Prostate gland (tissue), 2 donors: ENCODE results near the gene LPCAT1. TPM values are rescaled to one million over a fixed set of nuclear protein-coding genes. Genes with fewer than 3 reads are reported as not detected.

Experiments
- DNase-seq: peaks from one replicate; pipeline ENCODE4 v3.0.0-alpha.2; 2019; ENCODE audit warnings: low spot score
- H3K27ac ChIP-seq, 2 donors: fragments of 200-600 bp; sonication (generic); 2 replicates each; pipeline ENCODE4 v1.5.1; 2017 to 2019
- H3K27me3 ChIP-seq: fragments of 200-600 bp; sonication (generic); replicated peaks from 2 replicates; pipeline ENCODE4 v1.5.1; 2019; ENCODE audit not compliant: insufficient read depth
- H3K36me3 ChIP-seq, 2 donors: fragments of 200-600 bp; sonication (generic); 1 replicate in 1 of 2; 2 replicates in 1 of 2; pipeline versions ENCODE4 v1.5.1 to v1.8.1; 2017 to 2019
- H3K4me1 ChIP-seq: fragments of 200-600 bp; sonication (generic); replicated peaks from 2 replicates; pipeline ENCODE4 v1.5.1; 2019
- H3K4me3 ChIP-seq, 2 donors: fragments of 200-600 bp; sonication (generic); 2 replicates each; pipeline ENCODE4 v1.5.1; 2017 to 2019
- H3K9me3 ChIP-seq: fragments of 200-600 bp; sonication (generic); 2 replicates; pipeline ENCODE4 v1.5.1; 2017
- POLR2A ChIP-seq: fragments of 450-650 bp; IDR thresholded peaks from one replicate; pipeline ENCODE4 v1.6.1; 2016; ENCODE audit warnings: antibody characterized with exemption, mild to moderate bottlenecking
- POLR2AphosphoS5 ChIP-seq: sonication (generic); formaldehyde crosslinking; IDR thresholded peaks from one replicate; pipeline ENCODE4 v1.6.1; 2017; ENCODE audit warnings: antibody characterized with exemption
- WGBS: methylation state at CpG from one replicate; pipeline ENCODE4 v1.1.5; 2018; 5-methylcytosine and 5-hydroxymethylcytosine counted together
- intact Hi-C: fragments of 100-400 bp; cut with DNase I; formaldehyde crosslinking; loops from one replicate; pipeline ENCODE4 v1.14.2; 2022
- total RNA-seq, 2 donors: library from RNA; depleted of rRNA; stranded (reverse); fragments of >200 nt; gene quantifications; one replicate each; pipeline ENCODE4 v1.1.0, GENCODE V29; 2016
- TF ChIP-seq, protein P1 (sequence below), 4 experiments: fragments of 200-600 bp in 2 of 4; fragments of 450-650 bp in 2 of 4; sonication (generic) in 2 of 4; IDR thresholded peaks; 1 replicate in 3 of 4; 2 replicates in 1 of 4; pipeline ENCODE4 v1.5.1; 2016 to 2019; ENCODE audit warnings: antibody characterized with exemption in 4 of 4, mild to moderate bottlenecking in 2 of 4, moderate library complexity in 2 of 4

LPCAT1 gene
- total RNA-seq, 2 donors from 2014 or later, result 22.6 to 23.9 TPM

- Histone ChIP-seq H3K36me3 (no peaks in the 10 kb centered on the region), H3K4me1 (peaks cover 8% of the 10 kb centered on the region), H3K4me3 (peak overlapping the region; percentile 67 to 74), H3K27ac (peak overlapping the region in 1 of 2 donors; percentile 38), H3K9me3 (no peaks in the 10 kb centered on the region), H3K27me3 (no peaks in the 10 kb centered on the region)
- 0% methylated on average over 40 of the region's 48 CpGs for WGBS
- DNase-seq, result no peak
- intact Hi-C loops, result no loop called here
- TF ChIP-seq, protein P1, sequence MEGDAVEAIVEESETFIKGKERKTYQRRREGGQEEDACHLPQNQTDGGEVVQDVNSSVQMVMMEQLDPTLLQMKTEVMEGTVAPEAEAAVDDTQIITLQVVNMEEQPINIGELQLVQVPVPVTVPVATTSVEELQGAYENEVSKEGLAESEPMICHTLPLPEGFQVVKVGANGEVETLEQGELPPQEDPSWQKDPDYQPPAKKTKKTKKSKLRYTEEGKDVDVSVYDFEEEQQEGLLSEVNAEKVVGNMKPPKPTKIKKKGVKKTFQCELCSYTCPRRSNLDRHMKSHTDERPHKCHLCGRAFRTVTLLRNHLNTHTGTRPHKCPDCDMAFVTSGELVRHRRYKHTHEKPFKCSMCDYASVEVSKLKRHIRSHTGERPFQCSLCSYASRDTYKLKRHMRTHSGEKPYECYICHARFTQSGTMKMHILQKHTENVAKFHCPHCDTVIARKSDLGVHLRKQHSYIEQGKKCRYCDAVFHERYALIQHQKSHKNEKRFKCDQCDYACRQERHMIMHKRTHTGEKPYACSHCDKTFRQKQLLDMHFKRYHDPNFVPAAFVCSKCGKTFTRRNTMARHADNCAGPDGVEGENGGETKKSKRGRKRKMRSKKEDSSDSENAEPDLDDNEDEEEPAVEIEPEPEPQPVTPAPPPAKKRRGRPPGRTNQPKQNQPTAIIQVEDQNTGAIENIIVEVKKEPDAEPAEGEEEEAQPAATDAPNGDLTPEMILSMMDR (IDR thresholded peaks at IDR 0.05), result no peak
- TF ChIP-seq POLR2AphosphoS5 (no peak), POLR2A (no peak)
Observed at GRCh38 chr5:1523480-1523792, 324 bp downstream of the LPCAT1 start.

DNA sequence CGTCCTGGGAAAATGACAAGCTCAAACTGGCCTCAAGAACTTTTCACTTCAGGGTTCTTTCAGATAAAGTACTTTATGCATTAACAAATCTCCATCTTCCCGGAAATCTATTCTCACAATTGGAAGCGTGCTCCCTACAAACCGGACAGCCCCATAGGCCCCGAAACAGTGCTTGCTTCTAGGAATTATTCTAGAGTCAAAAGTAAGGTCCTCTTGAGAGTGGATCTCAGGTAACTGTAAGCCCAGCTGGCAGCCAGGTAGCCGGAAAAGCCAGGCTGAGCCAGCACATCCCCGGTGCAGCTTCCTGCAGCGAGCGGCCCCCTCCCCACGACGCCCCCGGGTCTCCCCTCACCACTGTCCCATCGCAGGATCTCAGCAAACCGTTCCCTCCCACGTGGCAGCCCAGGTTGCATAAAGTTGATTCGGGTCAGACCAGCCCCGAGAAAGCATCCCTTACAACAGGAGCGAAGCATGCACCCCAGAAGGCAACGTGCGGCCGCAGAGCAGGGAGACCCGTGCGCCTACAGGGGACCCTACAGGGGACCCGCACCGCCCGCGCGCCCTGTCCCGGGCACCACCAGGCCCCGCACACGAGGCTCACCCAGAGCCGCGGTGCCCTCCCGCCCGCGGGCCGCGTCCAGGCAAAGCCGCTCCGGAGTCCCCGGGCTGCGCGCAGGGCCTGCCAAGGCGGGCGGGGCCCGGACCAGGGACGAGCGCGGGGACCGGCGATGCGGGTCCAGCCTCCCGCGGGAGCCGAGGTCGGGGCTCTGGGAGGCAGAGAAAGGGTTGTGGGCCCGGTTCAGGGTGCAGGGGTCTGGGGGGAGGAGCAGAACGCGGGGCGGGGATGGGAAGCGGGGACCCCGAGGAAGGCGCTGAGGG is 920 bp downstream of the LPCAT1 start:
- H3K4me3 ChIP-seq, result peak overlapping the region; percentile 67 to 74
- H3K27me3 ChIP-seq, result no peaks in the 10 kb centered on the region
- intact Hi-C loops, result no loop called here
- peaks cover 8% of the 10 kb centered on the region for H3K4me1 ChIP-seq
- no peaks in the 10 kb centered on the region for H3K9me3 ChIP-seq
- WGBS, result 7% methylated on average over 31 of the region's 63 CpGs
- DNase-seq, result no peak
- TF ChIP-seq POLR2A (no peak), POLR2AphosphoS5 (no peak)
- TF ChIP-seq, protein P1 (IDR thresholded peaks at IDR 0.05), result no peak
- H3K27ac ChIP-seq, result peak overlapping the region in 1 of 2 donors; percentile 38
- H3K36me3 ChIP-seq, result no peaks in the 10 kb centered on the region

DNA sequence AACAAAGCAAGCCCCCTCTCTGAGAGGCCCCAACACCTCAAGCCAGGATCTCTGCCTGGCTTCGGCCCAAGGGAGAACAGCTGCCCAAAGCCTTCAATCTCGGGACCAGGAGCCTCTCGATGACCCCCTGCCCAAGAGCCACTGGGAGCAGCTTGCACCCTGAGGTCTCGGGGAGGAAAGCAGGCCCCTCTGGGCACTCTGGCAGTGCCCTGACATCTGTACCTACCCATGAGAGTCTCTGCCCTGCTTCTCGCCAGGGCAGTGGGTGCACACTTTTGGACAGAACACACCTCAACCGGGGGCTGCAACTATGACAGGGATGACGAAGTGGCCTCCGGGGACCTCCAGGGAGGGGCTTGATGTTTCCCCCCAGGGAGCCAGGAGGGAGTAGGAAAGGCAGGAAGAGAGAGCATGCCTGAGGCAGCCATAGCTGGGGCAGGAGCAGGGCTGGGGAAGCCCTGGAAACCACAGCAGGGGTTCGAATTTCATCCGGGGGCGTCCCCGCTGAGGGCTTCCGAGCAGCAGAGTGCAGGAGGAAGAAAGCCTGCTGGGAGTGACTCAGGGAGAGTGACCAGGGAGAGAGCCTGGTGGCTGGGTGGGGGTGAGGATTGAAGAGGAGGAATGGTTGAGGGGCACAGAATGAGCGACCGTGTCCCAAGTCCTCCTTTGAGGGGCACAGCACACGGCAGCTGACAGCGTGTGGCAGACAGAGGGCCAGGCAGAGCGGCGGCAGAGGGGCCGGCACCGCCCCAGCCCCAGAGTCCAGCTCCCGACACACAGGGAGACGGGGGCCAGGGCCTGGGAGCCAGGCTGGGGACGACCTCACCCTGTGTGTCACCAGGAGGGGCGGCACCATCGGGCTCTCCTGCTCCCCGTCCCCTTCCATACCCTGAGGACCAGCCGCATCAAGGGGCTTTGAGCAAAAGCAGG is 1.8 kb downstream of the LPCAT1 start:
- Histone ChIP-seq H3K27ac (no peak overlapping the region), H3K27me3 (no peaks in the 10 kb centered on the region), H3K36me3 (no peaks in the 10 kb centered on the region), H3K4me3 (peak overlapping the region in 1 of 2 donors; percentile 74), H3K9me3 (no peaks in the 10 kb centered on the region), H3K4me1 (peaks cover 8% of the 10 kb centered on the region)
- DNase-seq, result no peak
- intact Hi-C loops, result no loop called here
- TF ChIP-seq POLR2AphosphoS5 (no peak), POLR2A (no peak)
- TF ChIP-seq, protein P1 (IDR thresholded peaks at IDR 0.05), result no peak
- 57% methylated on average over 27 of the region's 28 CpGs for WGBS

DNA sequence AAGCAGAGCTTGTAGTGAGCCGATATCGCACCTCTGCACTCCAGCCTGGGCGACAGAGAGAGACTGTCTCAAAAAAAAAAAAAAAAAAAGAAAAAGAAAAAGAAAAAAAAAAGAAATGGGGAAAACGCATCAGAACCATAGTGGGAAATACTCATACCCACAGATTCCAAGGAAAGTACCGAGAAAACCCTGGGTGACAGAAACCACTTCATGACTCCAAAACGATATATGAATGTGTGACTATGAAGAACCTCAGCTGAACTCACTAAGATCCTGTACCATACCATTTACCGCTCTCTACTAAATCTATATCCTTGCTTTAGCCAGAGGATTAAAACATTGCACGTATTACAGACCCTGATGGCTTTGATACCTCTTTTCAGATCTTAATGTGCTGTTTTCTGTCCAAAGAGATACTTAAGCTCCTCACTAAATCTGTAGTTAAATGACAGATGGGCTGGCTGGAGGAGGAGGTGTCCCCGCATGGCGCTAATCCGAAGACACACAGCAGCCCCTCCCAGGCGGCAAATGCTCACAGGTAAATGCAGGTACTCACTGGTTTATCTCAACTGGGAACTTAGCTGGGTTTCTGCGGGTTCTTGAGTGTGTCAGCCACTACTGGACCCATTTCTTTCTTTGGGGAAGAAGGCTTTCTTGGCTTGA is 2.8 kb downstream of the LPCAT1 start:
- Histone ChIP-seq H3K9me3 (no peaks in the 10 kb centered on the region), H3K27ac (no peak overlapping the region), H3K36me3 (no peaks in the 10 kb centered on the region), H3K27me3 (no peaks in the 10 kb centered on the region), H3K4me3 (no peak overlapping the region), H3K4me1 (peaks cover 8% of the 10 kb centered on the region)
- TF ChIP-seq, protein P1 (IDR thresholded peaks at IDR 0.05), result no peak
- no peak for TF ChIP-seq POLR2A
- no peak for TF ChIP-seq POLR2AphosphoS5
- 96% methylated on average over 13 of the region's 13 CpGs for WGBS
- no peak for DNase-seq
- intact Hi-C loops, result no loop called here
